Liver (tissue), 9 donors: Measurements from ENCODE around the gene SNAP25. TPM values are rescaled to one million over a fixed set of nuclear protein-coding genes. Genes with fewer than 3 reads are reported as not detected.

ENCODE experiments used
- DNase-seq: peaks from one replicate; pipeline ENCODE4 v3.0.0-alpha.2; 2017; ENCODE audit warnings: low spot score
- H3K27ac ChIP-seq, 2 donors: one replicate each; pipeline ENCODE4 v1.7.0; 2013; ENCODE audit warnings: inconsistent platforms in 2 of 2, low read length in 2 of 2, control low read depth in 1 of 2, low read depth in 1 of 2, mild to moderate bottlenecking in 1 of 2
- H3K27me3 ChIP-seq, 4 donors: one replicate each; pipeline versions ENCODE4 v1.6.1 to v1.7.0; 2013; ENCODE audit warnings: low read length in 3 of 4, inconsistent platforms in 1 of 4, mild to moderate bottlenecking in 1 of 4, moderate library complexity in 1 of 4; ENCODE audit not compliant: control insufficient read depth in 4 of 4, insufficient read depth in 4 of 4
- H3K36me3 ChIP-seq, 4 donors: one replicate each; pipeline versions ENCODE4 v1.6.1 to v1.7.0; 2013; ENCODE audit warnings: low read length in 3 of 4, mild to moderate bottlenecking in 3 of 4, low read depth in 1 of 4, moderate library complexity in 1 of 4; ENCODE audit not compliant: control insufficient read depth in 4 of 4, insufficient read depth in 3 of 4
- H3K4me1 ChIP-seq, 4 donors: one replicate each; pipeline versions ENCODE4 v1.6.1 to v1.7.0; 2013; ENCODE audit warnings: low read length in 3 of 4, mild to moderate bottlenecking in 3 of 4, moderate library complexity in 1 of 4; ENCODE audit not compliant: control insufficient read depth in 4 of 4, insufficient read depth in 4 of 4
- H3K4me3 ChIP-seq, 3 donors: one replicate each; pipeline versions ENCODE4 v1.6.1 to v1.7.0; 2013; ENCODE audit warnings: low read length in 3 of 3, control low read depth in 1 of 3, low read depth in 1 of 3, mild to moderate bottlenecking in 1 of 3
- H3K9ac ChIP-seq, 2 donors: one replicate each; pipeline ENCODE4 v1.7.0; 2013; ENCODE audit warnings: low read length in 2 of 2, mild to moderate bottlenecking in 2 of 2, moderate library complexity in 2 of 2, control low read depth in 1 of 2, low read depth in 1 of 2
- H3K9me3 ChIP-seq, 4 donors: one replicate each; pipeline versions ENCODE4 v1.6.1 to v1.7.0; 2013; ENCODE audit warnings: low read length in 3 of 4; ENCODE audit not compliant: control insufficient read depth in 4 of 4
- ATF3 ChIP-seq: IDR thresholded peaks from 2 replicates; pipeline ENCODE4 v1.6.1; 2016; ENCODE audit warnings: antibody characterized with exemption
- CTCF ChIP-seq: fragments of 150-350 bp; IDR thresholded peaks from 2 replicates; pipeline ENCODE4 v1.5.1; 2017; ENCODE audit warnings: improper control_type of control experiment, low read depth, low read length; ENCODE audit not compliant: missing input control
- EGR1 ChIP-seq, 2 donors: IDR thresholded peaks; 2 replicates each; pipeline ENCODE4 v1.6.1; 2016 to 2018; ENCODE audit warnings: antibody characterized with exemption in 2 of 2, low read depth in 2 of 2
- FOXA1 ChIP-seq: IDR thresholded peaks from 2 replicates; pipeline ENCODE4 v1.6.1; 2016; ENCODE audit warnings: antibody characterized with exemption
- FOXA2 ChIP-seq: IDR thresholded peaks from 2 replicates; pipeline ENCODE4 v1.6.1; 2016; ENCODE audit warnings: antibody characterized with exemption
- GABPA ChIP-seq, 2 donors: IDR thresholded peaks in 1 of 2; conservative IDR thresholded peaks in 1 of 2; 2 replicates each; pipeline ENCODE4 v1.6.1; 2016; ENCODE audit warnings: antibody characterized with exemption in 2 of 2, mild to moderate bottlenecking in 1 of 2, moderate library complexity in 1 of 2
- HNF4A ChIP-seq, 2 donors: conservative IDR thresholded peaks; 2 replicates each; pipeline ENCODE4 v1.6.1; 2016; ENCODE audit warnings: antibody characterized with exemption in 2 of 2, mild to moderate bottlenecking in 2 of 2
- HNF4G ChIP-seq: IDR thresholded peaks from 2 replicates; pipeline ENCODE4 v1.6.1; 2016; ENCODE audit warnings: antibody characterized with exemption
- JUND ChIP-seq, 2 donors: IDR thresholded peaks; 2 replicates each; pipeline ENCODE4 v1.6.1; 2016; ENCODE audit warnings: antibody characterized with exemption in 2 of 2
- MAX ChIP-seq: IDR thresholded peaks from 2 replicates; pipeline ENCODE4 v1.6.1; 2016; ENCODE audit warnings: antibody characterized with exemption
- NR2F2 ChIP-seq: IDR thresholded peaks from 2 replicates; pipeline ENCODE4 v1.6.1; 2016; ENCODE audit warnings: antibody characterized with exemption
- REST ChIP-seq: IDR thresholded peaks from 2 replicates; pipeline ENCODE4 v1.6.1; 2016; ENCODE audit warnings: antibody characterized with exemption, mild to moderate bottlenecking
- RXRA ChIP-seq, 2 donors: IDR thresholded peaks; 2 replicates each; pipeline ENCODE4 v1.6.1; 2017 to 2018; ENCODE audit warnings: antibody characterized with exemption in 2 of 2, mild to moderate bottlenecking in 1 of 2
- SP1 ChIP-seq: IDR thresholded peaks from 2 replicates; pipeline ENCODE4 v1.6.1; 2018; ENCODE audit warnings: antibody characterized with exemption, mild to moderate bottlenecking
- YY1 ChIP-seq: IDR thresholded peaks from 2 replicates; pipeline ENCODE4 v1.6.1; 2016; ENCODE audit warnings: antibody characterized with exemption, mild to moderate bottlenecking
- WGBS: extraction: QIAGEN DNeasy Blood & Tissue Kit; methylation state at CpG from one replicate; pipeline ENCODE4 v1.1.7; 2013; 5-methylcytosine and 5-hydroxymethylcytosine counted together
- polyA plus RNA-seq, 2 donors: library from polyadenylated mRNA; stranded (reverse) in 1 of 2; unstranded in 1 of 2; fragments of 200-250 nt in 1 of 2; fragments of >200 nt in 1 of 2; fragmentation: Nextera tagmentation in 1 of 2; extraction: Ambion mirVana in 1 of 2; gene quantifications; one replicate each; pipeline versions ENCODE4 v1.2.1 to v1.2.3, GENCODE V29; 2013 to 2015
- total RNA-seq, 2 donors: library from RNA; depleted of rRNA; stranded (reverse); fragments of >200 nt; gene quantifications; one replicate each; pipeline ENCODE4 v1.2.3, GENCODE V29; 2014
- TF ChIP-seq, protein P1 (sequence below): IDR thresholded peaks from 2 replicates; pipeline ENCODE4 v1.6.1; 2016; ENCODE audit warnings: antibody characterized with exemption
- donor health status: healthy.
- donor health status: healthy.
- donor health status: healthy.
- donor health status: healthy.
- donor health status: healthy.

Gene SNAP25
- total and polyA plus RNA-seq, 4 donors = 0.32 to 2.7 (median 0.56) TPM

- TF ChIP-seq ATF3 = no peak
- TF ChIP-seq SP1 = no peak
- TF ChIP-seq FOXA2 = no peak
- no peak for TF ChIP-seq GABPA (IDR thresholded peaks at IDR 0.05 in 1 of 2, conservative IDR thresholded peaks at IDR 0.05 in 1 of 2)
- no peak for TF ChIP-seq HNF4G
- TF ChIP-seq HNF4A (conservative IDR thresholded peaks at IDR 0.05) = no peak
- TF ChIP-seq JUND (IDR thresholded peaks at IDR 0.05) = no peak
- no peak for TF ChIP-seq REST
- H3K9me3 ChIP-seq = no peaks in the 10 kb centered on the region
- H3K36me3 ChIP-seq = no peaks in the 10 kb centered on the region
- H3K4me3 ChIP-seq = no peak overlapping the region
- no peak overlapping the region for H3K27ac ChIP-seq
- H3K27me3 ChIP-seq = no peaks in the 10 kb centered on the region
- no peak for DNase-seq
- H3K4me1 ChIP-seq = no peaks in the 10 kb centered on the region
- 80% methylated on average over 2 of the region's 2 CpGs for WGBS
- no peak overlapping the region for H3K9ac ChIP-seq
Observed at GRCh38 chr20:10338426-10339180, 120.0 kb downstream of the SNAP25 start.

- TF ChIP-seq ATF3 = no peak
- 95% methylated on average over 1 of the region's 1 CpG for WGBS
Observed at GRCh38 chr20:10339609-10340008, 121.0 kb downstream of the SNAP25 start.

DNA sequence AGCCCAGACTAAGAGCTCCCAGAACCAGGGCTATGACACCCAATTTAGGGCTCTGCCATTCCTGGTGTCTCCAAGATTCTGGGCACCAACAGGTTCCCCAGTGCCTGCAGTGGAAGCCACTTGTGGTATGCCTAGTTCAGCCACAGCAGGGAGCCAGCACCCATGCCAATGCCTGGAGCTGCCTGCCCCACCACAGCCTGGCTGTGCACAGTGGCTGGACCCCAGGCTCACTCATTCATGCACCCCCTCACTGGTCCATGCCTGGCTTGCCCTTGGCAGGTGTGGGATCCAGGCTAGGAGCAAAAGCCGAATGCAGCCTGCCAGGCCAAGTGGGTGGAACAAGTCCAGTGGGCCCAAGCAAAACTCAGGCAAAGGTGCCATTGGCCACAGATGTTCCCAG lies 123.5 kb downstream of the SNAP25 start:
- 94% methylated on average over 1 of the region's 1 CpG for WGBS
- no peak for TF ChIP-seq EGR1 (IDR thresholded peaks at IDR 0.05; ENCODE audit: low read depth in 2 of 2)
- TF ChIP-seq CTCF = no peak
- no peak for TF ChIP-seq SP1
- no peak for TF ChIP-seq NR2F2
- TF ChIP-seq HNF4G = no peak
- TF ChIP-seq ATF3 = no peak
- no peak for TF ChIP-seq RXRA (IDR thresholded peaks at IDR 0.05)
- TF ChIP-seq, protein P1, sequence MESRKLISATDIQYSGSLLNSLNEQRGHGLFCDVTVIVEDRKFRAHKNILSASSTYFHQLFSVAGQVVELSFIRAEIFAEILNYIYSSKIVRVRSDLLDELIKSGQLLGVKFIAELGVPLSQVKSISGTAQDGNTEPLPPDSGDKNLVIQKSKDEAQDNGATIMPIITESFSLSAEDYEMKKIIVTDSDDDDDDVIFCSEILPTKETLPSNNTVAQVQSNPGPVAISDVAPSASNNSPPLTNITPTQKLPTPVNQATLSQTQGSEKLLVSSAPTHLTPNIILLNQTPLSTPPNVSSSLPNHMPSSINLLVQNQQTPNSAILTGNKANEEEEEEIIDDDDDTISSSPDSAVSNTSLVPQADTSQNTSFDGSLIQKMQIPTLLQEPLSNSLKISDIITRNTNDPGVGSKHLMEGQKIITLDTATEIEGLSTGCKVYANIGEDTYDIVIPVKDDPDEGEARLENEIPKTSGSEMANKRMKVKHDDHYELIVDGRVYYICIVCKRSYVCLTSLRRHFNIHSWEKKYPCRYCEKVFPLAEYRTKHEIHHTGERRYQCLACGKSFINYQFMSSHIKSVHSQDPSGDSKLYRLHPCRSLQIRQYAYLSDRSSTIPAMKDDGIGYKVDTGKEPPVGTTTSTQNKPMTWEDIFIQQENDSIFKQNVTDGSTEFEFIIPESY = no peak
- TF ChIP-seq FOXA2 = no peak
- TF ChIP-seq FOXA1 = no peak
- TF ChIP-seq MAX = no peak
- TF ChIP-seq HNF4A (conservative IDR thresholded peaks at IDR 0.05) = no peak
- no peak for TF ChIP-seq YY1

More at GRCh38 chr20:10339609-10340008, 121.0 kb downstream of the SNAP25 start:
- no peak for DNase-seq
- Histone ChIP-seq H3K4me1 (no peaks in the 10 kb centered on the region), H3K9ac (no peak overlapping the region), H3K36me3 (no peaks in the 10 kb centered on the region), H3K27me3 (no peaks in the 10 kb centered on the region), H3K27ac (no peak overlapping the region), H3K4me3 (no peak overlapping the region), H3K9me3 (no peaks in the 10 kb centered on the region)

More for the DNA sequence above, 123.5 kb downstream of the SNAP25 start:
- DNase-seq = no peak
- no peaks in the 10 kb centered on the region for H3K9me3 ChIP-seq
- no peaks in the 10 kb centered on the region for H3K4me1 ChIP-seq
- H3K27ac ChIP-seq = no peak overlapping the region
- no peak overlapping the region for H3K4me3 ChIP-seq
- no peak overlapping the region for H3K9ac ChIP-seq
- no peaks in the 10 kb centered on the region for H3K36me3 ChIP-seq
- no peaks in the 10 kb centered on the region for H3K27me3 ChIP-seq
